ENCODE results near the gene NDST1.
A peak's percentile ranks its signal among the peaks of the same experiment; 100 is the strongest.

NDST1 gene

GRCh38 chr5:150558088-150558621 is 50.2 kb downstream of the NDST1 start:
- in situ Hi-C loops (cut with MboI; ENCODE audit: low sequenced_read_pairs, unreplicated experiment) = loop anchor here (25.0 kb wide), 1 partner anchor 254 kb away; no protein-coding TSS in a partner anchor
- TF ChIP-seq, protein P1, sequence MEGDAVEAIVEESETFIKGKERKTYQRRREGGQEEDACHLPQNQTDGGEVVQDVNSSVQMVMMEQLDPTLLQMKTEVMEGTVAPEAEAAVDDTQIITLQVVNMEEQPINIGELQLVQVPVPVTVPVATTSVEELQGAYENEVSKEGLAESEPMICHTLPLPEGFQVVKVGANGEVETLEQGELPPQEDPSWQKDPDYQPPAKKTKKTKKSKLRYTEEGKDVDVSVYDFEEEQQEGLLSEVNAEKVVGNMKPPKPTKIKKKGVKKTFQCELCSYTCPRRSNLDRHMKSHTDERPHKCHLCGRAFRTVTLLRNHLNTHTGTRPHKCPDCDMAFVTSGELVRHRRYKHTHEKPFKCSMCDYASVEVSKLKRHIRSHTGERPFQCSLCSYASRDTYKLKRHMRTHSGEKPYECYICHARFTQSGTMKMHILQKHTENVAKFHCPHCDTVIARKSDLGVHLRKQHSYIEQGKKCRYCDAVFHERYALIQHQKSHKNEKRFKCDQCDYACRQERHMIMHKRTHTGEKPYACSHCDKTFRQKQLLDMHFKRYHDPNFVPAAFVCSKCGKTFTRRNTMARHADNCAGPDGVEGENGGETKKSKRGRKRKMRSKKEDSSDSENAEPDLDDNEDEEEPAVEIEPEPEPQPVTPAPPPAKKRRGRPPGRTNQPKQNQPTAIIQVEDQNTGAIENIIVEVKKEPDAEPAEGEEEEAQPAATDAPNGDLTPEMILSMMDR (IDR thresholded peaks at IDR 0.05; ENCODE audit: borderline replicate concordance, control extremely low read depth, extremely low read depth, insufficient read depth, missing control alignments) = no peak

GRCh38 chr5:150559088-150559487 is 51.2 kb downstream of the NDST1 start:
- TF ChIP-seq, protein P1 (IDR thresholded peaks at IDR 0.05; ENCODE audit: borderline replicate concordance, control extremely low read depth, extremely low read depth, insufficient read depth, missing control alignments) = no peak
- DNase-seq (ENCODE audit: low spot score) = no peak
- in situ Hi-C loops (cut with MboI; ENCODE audit: low sequenced_read_pairs, unreplicated experiment) = loop anchor here (25.0 kb wide), 1 partner anchor 253 kb away; no protein-coding TSS in a partner anchor

More at GRCh38 chr5:150558088-150558621, 50.2 kb downstream of the NDST1 start:
- no peak for DNase-seq (ENCODE audit: low spot score)

- in situ Hi-C loops (cut with MboI; ENCODE audit: low sequenced_read_pairs, unreplicated experiment) = loop anchor here (5.0 to 25.0 kb wide), 2 partner anchors 93 to 253 kb away; no protein-coding TSS in a partner anchor
- TF ChIP-seq, protein P1 (IDR thresholded peaks at IDR 0.05; ENCODE audit: borderline replicate concordance, control extremely low read depth, extremely low read depth, insufficient read depth, missing control alignments) = no peak
- no peak for DNase-seq (ENCODE audit: low spot score)
Measured at GRCh38 chr5:150559701-150560100, 51.8 kb downstream of the NDST1 start.

DNA sequence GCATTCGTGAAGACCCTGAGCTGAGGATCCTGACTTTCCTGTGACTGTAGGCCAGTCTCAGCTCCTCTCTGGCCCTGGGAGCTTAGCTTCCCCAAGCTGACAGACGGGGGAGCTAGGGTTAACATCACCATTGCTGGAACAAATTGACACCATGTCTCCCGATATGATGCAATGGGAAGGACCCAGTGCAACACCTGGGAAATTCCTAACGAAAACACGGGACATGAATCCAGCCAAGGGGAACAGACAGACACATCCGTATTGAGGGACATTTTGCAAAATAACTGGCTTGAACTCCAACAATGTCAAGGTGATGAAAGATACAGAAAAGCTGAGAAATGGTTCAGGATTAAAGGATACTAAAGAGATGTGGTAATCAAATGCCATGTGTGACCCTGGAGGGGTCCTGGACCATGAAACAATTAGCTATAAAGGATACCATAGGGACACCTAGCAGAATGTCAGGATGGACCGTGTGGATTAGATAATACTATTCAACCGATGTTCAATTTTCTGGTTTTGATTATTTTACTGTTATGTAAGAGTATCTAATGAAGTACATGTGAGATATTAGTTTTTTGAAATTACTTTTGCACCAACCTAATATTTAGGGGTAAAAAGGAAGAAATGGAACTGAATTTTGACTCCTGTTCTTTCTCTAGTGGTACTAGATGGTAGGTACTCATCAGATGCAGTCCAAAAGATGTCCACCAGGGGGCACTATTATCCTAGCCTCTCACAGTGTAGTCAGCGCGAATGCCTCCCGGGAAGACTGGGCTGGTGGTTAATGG is 52.7 kb downstream of the NDST1 start:
- peak; percentile 84 for DNase-seq (ENCODE audit: low spot score)
- in situ Hi-C loops (cut with MboI; ENCODE audit: low sequenced_read_pairs, unreplicated experiment) = loop anchor here (5.0 to 25.0 kb wide), 2 partner anchors 92 to 252 kb away; no protein-coding TSS in a partner anchor
- TF ChIP-seq, protein P1 (IDR thresholded peaks at IDR 0.05; ENCODE audit: borderline replicate concordance, control extremely low read depth, extremely low read depth, insufficient read depth, missing control alignments) = peak; percentile 70

DNA sequence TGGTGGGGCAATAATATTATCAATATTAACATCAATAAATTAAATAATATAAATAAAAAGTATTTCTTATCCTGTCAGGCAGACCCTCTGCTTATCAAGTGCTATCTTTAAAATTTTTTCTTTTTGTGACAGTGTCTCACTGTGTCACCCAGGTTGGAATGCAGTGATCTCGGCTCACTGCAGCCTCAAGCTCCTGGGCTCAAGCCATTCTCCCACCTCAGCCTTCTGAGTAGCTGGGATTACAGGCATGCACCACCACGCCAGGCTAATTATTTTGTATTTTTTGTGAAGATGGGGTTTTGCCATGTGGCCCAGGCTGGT is 53.2 kb downstream of the NDST1 start:
- in situ Hi-C loops (cut with MboI; ENCODE audit: low sequenced_read_pairs, unreplicated experiment) = loop anchor here (5.0 to 25.0 kb wide), 2 partner anchors 91 to 251 kb away; no protein-coding TSS in a partner anchor
- DNase-seq (ENCODE audit: low spot score) = no peak
- TF ChIP-seq, protein P1 (IDR thresholded peaks at IDR 0.05; ENCODE audit: borderline replicate concordance, control extremely low read depth, extremely low read depth, insufficient read depth, missing control alignments) = no peak

DNA sequence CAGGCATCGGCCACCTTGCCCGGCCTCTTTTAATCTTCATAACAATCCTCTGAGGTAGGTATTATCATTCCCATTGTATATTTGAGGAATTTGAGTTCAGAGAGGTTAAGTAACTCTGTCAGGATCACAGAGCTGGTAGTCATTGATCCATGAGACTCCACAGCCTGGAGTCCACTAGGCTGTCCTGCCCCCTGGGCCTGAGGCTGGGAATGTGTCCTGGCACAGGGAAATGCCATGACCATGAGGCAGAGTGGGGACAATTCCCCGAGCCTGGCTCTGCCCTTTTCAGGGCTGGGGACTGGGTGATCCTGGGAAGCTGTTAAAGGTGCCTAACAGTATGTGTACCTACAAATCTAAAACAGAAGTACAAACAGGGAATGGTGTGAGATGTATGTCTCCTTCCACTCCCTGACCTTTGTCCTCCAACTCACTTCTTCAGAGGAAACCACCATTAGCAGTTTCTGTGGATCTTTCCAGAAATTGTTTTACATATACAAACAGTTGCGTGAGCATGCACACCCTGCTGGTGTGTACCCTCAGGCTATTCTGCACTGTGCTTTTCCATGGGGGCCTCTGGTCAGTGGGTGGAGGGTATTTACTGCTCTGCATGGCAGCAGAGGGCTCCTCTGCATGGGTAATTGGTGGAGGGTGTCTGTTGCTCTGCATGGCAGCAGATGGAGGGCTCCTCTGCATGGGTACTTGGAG is 53.8 kb downstream of the NDST1 start:
- no peak for DNase-seq (ENCODE audit: low spot score)
- in situ Hi-C loops (cut with MboI; ENCODE audit: low sequenced_read_pairs, unreplicated experiment) = loop anchor here (5.0 to 25.0 kb wide), 2 partner anchors 91 to 251 kb away; no protein-coding TSS in a partner anchor
- TF ChIP-seq, protein P1 (IDR thresholded peaks at IDR 0.05; ENCODE audit: borderline replicate concordance, control extremely low read depth, extremely low read depth, insufficient read depth, missing control alignments) = no peak

Data from GM13976 (cell line).